Measurements from ENCODE around the gene RAB11FIP3.

DNA sequence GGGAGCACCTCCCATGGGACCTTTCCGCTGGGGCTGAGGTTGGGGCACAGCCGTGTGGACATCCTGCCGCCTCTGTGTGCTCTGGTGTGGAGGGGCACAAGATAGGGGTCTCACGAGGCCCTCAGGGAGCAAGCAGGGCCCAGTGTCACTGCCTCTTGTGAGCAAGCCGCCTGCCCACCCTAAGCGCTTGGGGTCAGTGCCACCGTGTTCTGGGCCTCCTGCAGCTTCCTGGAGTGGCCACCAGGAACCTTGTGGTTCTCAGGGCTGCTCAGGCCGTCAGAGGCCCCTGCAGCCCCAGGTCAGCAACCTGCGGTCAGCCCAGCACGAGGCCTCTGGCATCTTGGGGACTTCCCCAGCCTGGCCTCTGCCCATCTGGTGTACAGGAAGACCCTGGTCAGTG is 88.5 kb downstream of the RAB11FIP3 start:
- TF ChIP-seq, protein P1, sequence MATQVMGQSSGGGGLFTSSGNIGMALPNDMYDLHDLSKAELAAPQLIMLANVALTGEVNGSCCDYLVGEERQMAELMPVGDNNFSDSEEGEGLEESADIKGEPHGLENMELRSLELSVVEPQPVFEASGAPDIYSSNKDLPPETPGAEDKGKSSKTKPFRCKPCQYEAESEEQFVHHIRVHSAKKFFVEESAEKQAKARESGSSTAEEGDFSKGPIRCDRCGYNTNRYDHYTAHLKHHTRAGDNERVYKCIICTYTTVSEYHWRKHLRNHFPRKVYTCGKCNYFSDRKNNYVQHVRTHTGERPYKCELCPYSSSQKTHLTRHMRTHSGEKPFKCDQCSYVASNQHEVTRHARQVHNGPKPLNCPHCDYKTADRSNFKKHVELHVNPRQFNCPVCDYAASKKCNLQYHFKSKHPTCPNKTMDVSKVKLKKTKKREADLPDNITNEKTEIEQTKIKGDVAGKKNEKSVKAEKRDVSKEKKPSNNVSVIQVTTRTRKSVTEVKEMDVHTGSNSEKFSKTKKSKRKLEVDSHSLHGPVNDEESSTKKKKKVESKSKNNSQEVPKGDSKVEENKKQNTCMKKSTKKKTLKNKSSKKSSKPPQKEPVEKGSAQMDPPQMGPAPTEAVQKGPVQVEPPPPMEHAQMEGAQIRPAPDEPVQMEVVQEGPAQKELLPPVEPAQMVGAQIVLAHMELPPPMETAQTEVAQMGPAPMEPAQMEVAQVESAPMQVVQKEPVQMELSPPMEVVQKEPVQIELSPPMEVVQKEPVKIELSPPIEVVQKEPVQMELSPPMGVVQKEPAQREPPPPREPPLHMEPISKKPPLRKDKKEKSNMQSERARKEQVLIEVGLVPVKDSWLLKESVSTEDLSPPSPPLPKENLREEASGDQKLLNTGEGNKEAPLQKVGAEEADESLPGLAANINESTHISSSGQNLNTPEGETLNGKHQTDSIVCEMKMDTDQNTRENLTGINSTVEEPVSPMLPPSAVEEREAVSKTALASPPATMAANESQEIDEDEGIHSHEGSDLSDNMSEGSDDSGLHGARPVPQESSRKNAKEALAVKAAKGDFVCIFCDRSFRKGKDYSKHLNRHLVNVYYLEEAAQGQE (IDR thresholded peaks at IDR 0.05; ENCODE audit: borderline replicate concordance in 1 of 2, low read depth in 1 of 2, low read length in 2 of 2): no peak
- no peak for TF ChIP-seq KLF16 (CRISPR knock-in tag; IDR thresholded peaks at IDR 0.05)
- no peak for TF ChIP-seq ZNF792 (CRISPR knock-in tag; IDR thresholded peaks at IDR 0.05)
- no peak for TF ChIP-seq SMAD1 (CRISPR knock-in tag; IDR thresholded peaks at IDR 0.05; ENCODE audit: borderline replicate concordance, low read depth)
- TF ChIP-seq NFIC (IDR thresholded peaks at IDR 0.05; ENCODE audit: low read length): no peak
- TF ChIP-seq STAT5B (CRISPR knock-in tag; IDR thresholded peaks at IDR 0.05): no peak
